Measurements from ENCODE around the gene ATP11C. TPM values are rescaled to one million over a fixed set of nuclear protein-coding genes. Genes with fewer than 3 reads are reported as not detected.

Gene ATP11C
- total RNA-seq, 1 donor from 2014 or later, result 20.0 TPM

- Mint-ChIP-seq H3K4me3 (no peak overlapping the region), H3K4me1 (peaks cover 19% of the 10 kb centered on the region), H3K9me3 (no peaks in the 10 kb centered on the region), H3K36me3 (ENCODE audit: low read depth) (peaks cover 3% of the 10 kb centered on the region), H3K27ac (no peak overlapping the region), H3K27me3 (no peaks in the 10 kb centered on the region)
- DNase-seq, result no peak
- intact Hi-C loops (cut with micrococcal nuclease), result no loop called here
These were observed 25.8 kb downstream of the ATP11C start for GRCh38 chrX:139907078-139907477.

- H3K4me1 Mint-ChIP-seq, result peaks cover 16% of the 10 kb centered on the region
- intact Hi-C loops (cut with micrococcal nuclease), result no loop called here
- no peaks in the 10 kb centered on the region for H3K27me3 Mint-ChIP-seq
- DNase-seq, result no peak
- H3K27ac Mint-ChIP-seq, result no peak overlapping the region
- H3K9me3 Mint-ChIP-seq, result no peaks in the 10 kb centered on the region
- H3K36me3 Mint-ChIP-seq (ENCODE audit: low read depth), result peaks cover 3% of the 10 kb centered on the region
- H3K4me3 Mint-ChIP-seq, result no peak overlapping the region
These were observed 27.1 kb downstream of the ATP11C start for GRCh38 chrX:139905743-139906142.

DNA sequence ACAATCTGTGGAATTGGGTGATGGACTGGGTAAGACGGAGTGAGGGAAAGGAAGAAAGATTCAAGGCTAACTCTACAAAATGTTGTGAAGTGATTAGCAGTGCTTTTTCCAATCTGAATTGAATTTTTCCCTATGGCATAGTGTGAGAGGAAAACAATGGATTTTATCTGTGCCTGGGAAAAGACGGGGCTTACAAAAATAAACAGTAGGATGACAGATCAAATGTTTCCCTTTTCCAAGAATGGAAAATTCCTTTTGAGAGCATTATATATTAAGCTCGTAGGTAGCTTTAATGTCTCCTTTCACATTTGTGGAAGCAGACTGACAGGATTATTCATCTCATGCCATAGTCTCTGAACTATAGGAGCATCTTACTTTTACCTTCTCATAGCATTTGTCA, 27.8 kb downstream of the ATP11C start:
- Mint-ChIP-seq H3K36me3 (ENCODE audit: low read depth) (peaks cover 3% of the 10 kb centered on the region), H3K27ac (no peak overlapping the region), H3K9me3 (no peaks in the 10 kb centered on the region), H3K27me3 (no peaks in the 10 kb centered on the region), H3K4me3 (no peak overlapping the region), H3K4me1 (peaks cover 16% of the 10 kb centered on the region)
- no peak for DNase-seq
- intact Hi-C loops (cut with micrococcal nuclease), result no loop called here

- H3K36me3 Mint-ChIP-seq (ENCODE audit: low read depth), result peaks cover 3% of the 10 kb centered on the region
- H3K27me3 Mint-ChIP-seq, result no peaks in the 10 kb centered on the region
- H3K4me1 Mint-ChIP-seq, result peaks cover 8% of the 10 kb centered on the region
- no peak overlapping the region for H3K4me3 Mint-ChIP-seq
- H3K9me3 Mint-ChIP-seq, result no peaks in the 10 kb centered on the region
- no peak overlapping the region for H3K27ac Mint-ChIP-seq
- no peak for DNase-seq
- intact Hi-C loops (cut with micrococcal nuclease), result no loop called here
These were observed 29.6 kb downstream of the ATP11C start for GRCh38 chrX:139903210-139903609.

GRCh38 chrX:139902559-139902958, 30.3 kb downstream of the ATP11C start:
- DNase-seq, result no peak
- no peak overlapping the region for H3K4me3 Mint-ChIP-seq
- no peaks in the 10 kb centered on the region for H3K9me3 Mint-ChIP-seq
- H3K36me3 Mint-ChIP-seq (ENCODE audit: low read depth), result peaks cover 1% of the 10 kb centered on the region
- H3K27ac Mint-ChIP-seq, result no peak overlapping the region
- H3K27me3 Mint-ChIP-seq, result no peaks in the 10 kb centered on the region
- intact Hi-C loops (cut with micrococcal nuclease), result no loop called here
- H3K4me1 Mint-ChIP-seq, result peaks cover 5% of the 10 kb centered on the region

DNA sequence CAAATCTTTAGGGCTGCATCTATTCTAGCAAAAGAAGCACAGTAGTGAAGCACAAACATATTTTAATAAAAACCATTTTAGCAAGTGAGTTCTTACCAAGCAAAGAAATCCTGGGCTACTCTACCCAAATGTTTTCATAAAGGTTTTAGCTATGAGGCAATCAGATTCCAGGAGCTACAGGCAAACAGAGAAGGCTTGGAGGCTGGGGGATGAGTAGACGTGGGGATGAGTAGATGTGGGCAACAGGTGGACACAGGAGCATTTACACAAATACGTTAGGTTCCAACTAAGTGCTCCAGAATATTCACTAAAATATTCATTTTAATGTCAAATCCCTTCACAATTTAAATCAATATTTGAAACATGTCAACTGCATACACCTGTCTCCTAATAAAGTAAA, 34.5 kb downstream of the ATP11C start:
- no peak for DNase-seq
- no peak overlapping the region for H3K27ac Mint-ChIP-seq
- no peak overlapping the region for H3K4me3 Mint-ChIP-seq
- H3K36me3 Mint-ChIP-seq (ENCODE audit: low read depth), result peaks cover 3% of the 10 kb centered on the region
- intact Hi-C loops (cut with micrococcal nuclease), result no loop called here
- H3K27me3 Mint-ChIP-seq, result no peaks in the 10 kb centered on the region
- H3K4me1 Mint-ChIP-seq, result no peaks in the 10 kb centered on the region
- H3K9me3 Mint-ChIP-seq, result no peaks in the 10 kb centered on the region

- peaks cover 3% of the 10 kb centered on the region for H3K36me3 Mint-ChIP-seq (ENCODE audit: low read depth)
- H3K9me3 Mint-ChIP-seq, result no peaks in the 10 kb centered on the region
- H3K4me3 Mint-ChIP-seq, result no peak overlapping the region
- H3K27me3 Mint-ChIP-seq, result no peaks in the 10 kb centered on the region
- peaks cover 2% of the 10 kb centered on the region for H3K4me1 Mint-ChIP-seq
- intact Hi-C loops (cut with micrococcal nuclease), result loop anchor here (5.0 kb wide), 1 partner anchor 40 kb away; the partner anchor contains the start of gene ATP11C
- H3K27ac Mint-ChIP-seq, result no peak overlapping the region
- no peak for DNase-seq
These were observed 40.3 kb downstream of the ATP11C start for GRCh38 chrX:139892512-139892911.

- intact Hi-C loops (cut with micrococcal nuclease), result loop anchor here (5.0 kb wide), 1 partner anchor 41 kb away; the partner anchor contains the start of gene ATP11C
- no peak for DNase-seq
- no peaks in the 10 kb centered on the region for H3K9me3 Mint-ChIP-seq
- no peaks in the 10 kb centered on the region for H3K27me3 Mint-ChIP-seq
- H3K4me3 Mint-ChIP-seq, result no peak overlapping the region
- no peak overlapping the region for H3K27ac Mint-ChIP-seq
- peaks cover 2% of the 10 kb centered on the region for H3K36me3 Mint-ChIP-seq (ENCODE audit: low read depth)
- peaks cover 2% of the 10 kb centered on the region for H3K4me1 Mint-ChIP-seq
These were observed 41.7 kb downstream of the ATP11C start for GRCh38 chrX:139890991-139891700.

GRCh38 chrX:139889760-139890159, 43.1 kb downstream of the ATP11C start:
- Mint-ChIP-seq H3K27me3 (no peaks in the 10 kb centered on the region), H3K4me1 (peaks cover 4% of the 10 kb centered on the region), H3K27ac (no peak overlapping the region), H3K4me3 (no peak overlapping the region), H3K36me3 (ENCODE audit: low read depth) (peaks cover 6% of the 10 kb centered on the region), H3K9me3 (no peaks in the 10 kb centered on the region)
- DNase-seq, result no peak
- intact Hi-C loops (cut with micrococcal nuclease), result loop anchor here (5.0 kb wide), 1 partner anchor 43 kb away; the partner anchor contains the start of gene ATP11C

DNA sequence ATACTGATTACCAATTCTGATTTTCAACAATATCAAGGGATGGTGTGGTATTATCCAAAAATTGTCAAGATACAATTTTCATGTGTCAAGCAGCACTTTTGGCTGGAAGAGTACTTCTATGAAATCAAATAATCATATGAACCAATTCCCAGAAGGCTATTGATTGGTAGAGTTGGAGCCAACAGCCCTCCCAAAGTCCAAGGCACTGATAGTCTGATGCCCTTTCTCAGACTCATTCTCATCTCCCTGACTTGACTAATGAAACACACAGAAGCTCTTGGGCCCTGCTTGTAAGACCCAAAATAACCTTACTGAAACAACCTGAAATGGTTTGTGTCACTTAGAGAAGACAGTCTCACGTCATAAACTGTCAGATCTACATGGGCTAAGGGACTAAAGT, 48.9 kb downstream of the ATP11C start:
- no peak overlapping the region for H3K27ac Mint-ChIP-seq
- no peak for DNase-seq
- H3K9me3 Mint-ChIP-seq, result no peaks in the 10 kb centered on the region
- peaks cover 20% of the 10 kb centered on the region for H3K36me3 Mint-ChIP-seq (ENCODE audit: low read depth)
- peaks cover 9% of the 10 kb centered on the region for H3K4me1 Mint-ChIP-seq
- no peak overlapping the region for H3K4me3 Mint-ChIP-seq
- H3K27me3 Mint-ChIP-seq, result no peaks in the 10 kb centered on the region
- intact Hi-C loops (cut with micrococcal nuclease), result no loop called here

DNA sequence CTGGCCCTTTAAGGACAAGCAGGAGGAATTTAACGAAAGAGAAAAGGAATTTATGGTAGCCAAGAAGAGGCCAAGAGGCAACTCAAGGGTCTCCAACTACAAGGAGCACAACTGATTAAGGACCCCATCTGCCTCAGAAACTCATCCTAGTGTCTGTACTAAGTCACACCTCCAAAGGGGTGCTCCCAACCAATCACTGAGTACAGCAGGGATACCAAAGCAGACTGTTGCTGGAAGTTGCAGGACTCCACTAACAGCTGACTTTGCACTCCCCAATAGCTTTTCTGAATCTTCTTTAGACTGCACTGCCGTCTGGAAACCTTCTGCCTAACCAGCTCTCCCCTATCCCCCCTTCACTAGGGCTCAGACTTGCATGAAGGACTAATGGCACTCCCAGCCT, 50.6 kb downstream of the ATP11C start:
- Mint-ChIP-seq H3K4me3 (no peak overlapping the region), H3K4me1 (peaks cover 11% of the 10 kb centered on the region), H3K36me3 (ENCODE audit: low read depth) (peaks cover 20% of the 10 kb centered on the region), H3K27me3 (no peaks in the 10 kb centered on the region), H3K27ac (no peak overlapping the region), H3K9me3 (no peaks in the 10 kb centered on the region)
- intact Hi-C loops (cut with micrococcal nuclease), result no loop called here
- no peak for DNase-seq

GRCh38 chrX:139881572-139881971, 51.3 kb downstream of the ATP11C start:
- Mint-ChIP-seq H3K4me3 (no peak overlapping the region), H3K27me3 (no peaks in the 10 kb centered on the region), H3K27ac (no peak overlapping the region), H3K4me1 (peaks cover 11% of the 10 kb centered on the region), H3K9me3 (no peaks in the 10 kb centered on the region), H3K36me3 (ENCODE audit: low read depth) (peaks cover 20% of the 10 kb centered on the region)
- no peak for DNase-seq
- intact Hi-C loops (cut with micrococcal nuclease), result no loop called here

DNA sequence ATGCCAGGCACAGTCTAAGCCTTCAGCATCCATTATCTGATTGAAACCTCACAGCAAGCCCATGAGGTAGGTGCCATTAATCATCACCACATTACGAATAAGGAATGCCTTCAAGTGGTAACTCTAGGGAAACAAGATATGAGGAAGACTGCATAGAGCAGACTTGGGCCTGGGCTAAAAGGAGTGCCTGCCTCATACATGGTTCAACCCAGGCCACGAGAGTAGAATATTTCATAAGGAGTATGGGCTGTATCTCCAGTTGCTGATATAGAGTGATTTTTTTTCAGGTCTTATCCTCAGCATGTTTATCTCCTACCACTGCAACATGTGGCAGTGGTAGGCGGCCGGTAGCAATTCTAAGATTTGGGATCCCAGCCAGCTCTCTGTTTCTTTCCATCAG, 51.7 kb downstream of the ATP11C start:
- no peak for DNase-seq
- H3K9me3 Mint-ChIP-seq, result no peaks in the 10 kb centered on the region
- H3K27me3 Mint-ChIP-seq, result no peaks in the 10 kb centered on the region
- H3K4me3 Mint-ChIP-seq, result no peak overlapping the region
- peaks cover 11% of the 10 kb centered on the region for H3K4me1 Mint-ChIP-seq
- intact Hi-C loops (cut with micrococcal nuclease), result no loop called here
- no peak overlapping the region for H3K27ac Mint-ChIP-seq
- peaks cover 20% of the 10 kb centered on the region for H3K36me3 Mint-ChIP-seq (ENCODE audit: low read depth)

- Mint-ChIP-seq H3K4me1 (peaks cover 6% of the 10 kb centered on the region), H3K36me3 (ENCODE audit: low read depth) (peaks cover 8% of the 10 kb centered on the region), H3K4me3 (no peak overlapping the region), H3K27me3 (no peaks in the 10 kb centered on the region), H3K27ac (no peak overlapping the region), H3K9me3 (no peaks in the 10 kb centered on the region)
- no peak for DNase-seq
- intact Hi-C loops (cut with micrococcal nuclease), result no loop called here
These were observed 55.0 kb downstream of the ATP11C start for GRCh38 chrX:139877710-139878414.
